HTR-8/SVneo (cell line): ENCODE measurements around the gene CDYL2.

Experiments used
- DNase-seq: peaks from one replicate; pipeline ENCODE4 v3.0.0; 2011; ENCODE audit warnings: low spot score, mixed read lengths; ENCODE audit not compliant: insufficient read length
- FAIRE-seq: peaks from 2 replicates; lab custom pipeline; 2011; peaks lifted over from hg19 to GRCh38; lab: Jason Lieb, UNC

Gene CDYL2

DNA sequence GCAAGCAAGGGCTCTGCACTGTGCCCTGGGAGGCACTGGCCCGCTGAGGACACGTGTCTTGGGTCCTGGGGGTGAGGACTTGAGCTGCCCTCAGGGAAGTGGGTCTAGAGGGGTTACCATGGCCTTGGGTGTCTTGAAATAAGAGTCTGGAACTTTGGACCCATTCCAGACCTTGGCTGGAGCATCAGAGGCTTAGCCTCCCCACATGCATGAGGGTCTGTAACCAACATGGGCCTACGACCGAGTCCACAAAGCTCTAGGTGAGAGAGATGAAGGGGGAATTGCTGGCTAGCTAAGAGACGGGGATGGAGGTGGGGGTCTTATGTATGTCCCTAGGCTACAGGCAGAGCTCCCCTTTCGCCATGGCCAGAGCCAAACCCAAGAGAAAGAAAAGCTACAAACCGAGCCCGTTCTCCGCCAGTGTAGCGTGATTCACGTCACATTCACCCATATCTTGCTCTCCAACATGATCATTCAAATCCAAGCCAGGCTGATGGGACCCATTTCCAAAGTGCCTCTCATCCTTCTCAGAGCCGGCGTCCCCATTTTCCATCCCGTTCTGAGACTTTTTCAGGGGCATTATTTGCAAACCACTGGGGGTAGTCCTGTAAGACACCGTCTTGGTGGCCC is 120.1 kb downstream of the CDYL2 start:
- no peak for FAIRE-seq

DNA sequence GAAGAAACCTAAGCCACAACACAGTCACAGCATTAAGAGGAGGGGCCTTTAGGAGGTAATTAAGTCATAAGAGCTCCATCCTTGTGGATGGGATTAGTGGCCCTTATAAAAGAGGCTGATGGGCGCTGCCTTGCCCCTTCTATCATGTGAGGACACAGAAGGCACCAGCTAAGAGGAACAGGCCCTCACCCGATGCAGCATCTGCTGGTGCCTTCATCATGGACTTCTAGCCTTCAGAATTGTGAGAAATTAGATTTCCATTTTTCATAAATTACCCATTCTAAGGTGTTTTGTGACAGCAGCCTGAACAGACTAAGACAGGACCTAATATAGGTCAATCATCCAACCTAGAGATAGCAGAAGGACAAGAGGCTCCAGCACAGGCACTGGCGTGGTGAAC is 120.8 kb downstream of the CDYL2 start:
- DNase-seq (no peak), FAIRE-seq (no peak)

More for the DNA sequence above, 120.1 kb downstream of the CDYL2 start:
- no peak for DNase-seq

DNA sequence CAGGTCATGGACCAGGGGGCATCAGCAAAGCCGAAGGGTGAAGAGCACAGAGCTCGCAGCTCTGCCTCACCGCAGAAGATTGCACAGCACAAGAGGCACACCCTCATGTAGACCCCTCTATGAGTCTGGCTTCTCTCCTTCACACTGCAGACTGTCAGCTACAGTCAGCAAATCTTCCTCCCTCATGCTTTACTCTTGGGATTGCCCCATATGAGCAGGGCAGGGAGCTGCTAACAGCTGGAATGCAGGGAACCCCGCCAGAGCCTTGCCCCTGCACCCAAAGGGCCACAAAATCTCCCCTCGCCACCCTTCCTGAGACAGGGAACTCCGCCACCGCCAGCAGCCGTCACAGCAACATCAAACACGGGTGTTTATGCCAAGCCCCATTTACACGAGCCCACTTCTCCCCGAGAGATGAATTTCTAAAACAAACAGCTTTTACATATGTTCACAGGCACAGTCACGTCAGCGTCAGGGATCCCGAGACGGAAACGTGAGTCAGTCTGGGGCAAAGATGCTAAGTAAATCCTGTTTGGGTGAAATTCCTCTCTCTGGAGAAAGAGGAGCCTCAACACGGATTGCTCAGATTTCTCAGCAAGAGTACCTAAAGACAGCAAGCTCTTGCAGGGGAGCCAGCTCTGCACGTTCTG is 121.9 kb downstream of the CDYL2 start:
- DNase-seq, result peak; percentile 42
- peak; percentile 9 for FAIRE-seq

DNA sequence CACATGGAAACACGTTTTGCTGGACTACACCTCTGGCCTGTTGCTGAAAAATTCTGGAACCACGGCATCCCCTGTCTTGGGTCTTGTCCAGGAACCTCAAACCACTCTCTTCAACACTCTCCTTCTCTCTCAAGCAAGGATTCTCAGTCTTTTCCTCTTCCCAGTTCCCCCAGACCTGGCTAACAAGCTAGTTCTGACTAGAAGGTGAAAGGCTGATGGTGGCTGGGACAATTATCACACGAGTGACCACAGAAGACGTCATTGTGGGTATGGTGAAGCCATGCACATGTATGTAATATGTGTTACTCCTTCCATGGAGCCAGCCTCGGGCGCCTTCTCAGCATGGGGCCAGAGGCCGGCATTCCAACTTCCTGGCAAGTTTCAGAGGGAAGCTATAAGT is 123.0 kb downstream of the CDYL2 start:
- FAIRE-seq (no peak), DNase-seq (no peak)

DNA sequence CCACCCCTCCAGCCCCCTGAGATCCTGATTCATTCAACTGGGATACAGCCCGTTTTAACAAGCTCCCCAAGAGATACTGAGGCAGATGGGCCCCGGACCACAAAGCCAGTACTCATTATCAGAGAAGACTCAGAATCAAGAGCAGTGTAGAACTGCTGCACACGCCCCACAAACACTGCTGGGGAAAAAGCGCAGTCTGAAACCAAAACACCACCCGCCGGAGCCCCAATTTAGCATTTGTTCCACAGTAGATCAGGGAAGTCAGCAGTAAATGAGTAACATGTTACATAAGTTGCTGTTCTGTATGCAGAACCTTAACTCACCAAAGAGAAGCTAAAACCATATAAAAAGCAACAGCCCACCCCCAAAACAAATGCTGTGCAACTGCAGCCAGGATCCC is 123.6 kb downstream of the CDYL2 start:
- no peak for DNase-seq
- no peak for FAIRE-seq

DNA sequence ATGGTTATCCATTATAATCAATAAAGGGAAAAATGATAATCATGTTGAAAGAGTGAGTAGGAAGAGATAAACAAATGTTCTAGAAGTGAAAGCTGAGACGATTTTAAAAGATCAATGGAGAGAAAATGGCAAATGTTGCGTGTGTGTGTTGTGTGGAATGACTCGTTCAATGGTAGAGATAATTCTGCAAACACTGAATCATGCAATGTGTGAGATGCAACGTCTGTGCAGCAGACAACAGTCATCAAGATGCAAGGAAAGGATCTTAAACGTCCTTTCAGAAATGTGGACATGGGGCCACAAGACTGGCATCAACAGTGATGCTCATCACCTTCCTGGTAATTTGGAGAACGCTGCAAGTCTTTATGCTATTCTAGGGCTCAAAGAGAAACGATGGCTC is 124.4 kb downstream of the CDYL2 start:
- no peak for DNase-seq
- FAIRE-seq, result no peak

DNA sequence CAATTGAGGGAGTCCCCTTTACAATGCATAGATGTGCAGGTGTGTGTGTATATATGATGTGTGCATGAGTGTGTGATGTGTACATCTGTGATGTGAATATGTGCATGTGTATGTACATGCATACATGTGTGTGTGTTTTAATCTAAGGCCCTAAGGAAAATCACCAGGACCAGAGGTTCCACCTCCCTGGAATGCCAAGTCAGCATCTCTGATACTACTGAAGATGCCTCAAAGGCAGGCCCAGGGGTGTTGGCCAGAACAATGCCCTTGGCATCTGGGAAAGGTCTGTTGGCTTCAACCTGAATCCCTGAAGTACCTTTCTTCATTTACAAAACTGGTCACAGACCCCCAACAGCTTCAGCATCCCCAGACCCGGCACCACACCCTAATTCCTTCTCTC is 129.5 kb downstream of the CDYL2 start:
- DNase-seq (no peak), FAIRE-seq (peak; percentile 44)

DNA sequence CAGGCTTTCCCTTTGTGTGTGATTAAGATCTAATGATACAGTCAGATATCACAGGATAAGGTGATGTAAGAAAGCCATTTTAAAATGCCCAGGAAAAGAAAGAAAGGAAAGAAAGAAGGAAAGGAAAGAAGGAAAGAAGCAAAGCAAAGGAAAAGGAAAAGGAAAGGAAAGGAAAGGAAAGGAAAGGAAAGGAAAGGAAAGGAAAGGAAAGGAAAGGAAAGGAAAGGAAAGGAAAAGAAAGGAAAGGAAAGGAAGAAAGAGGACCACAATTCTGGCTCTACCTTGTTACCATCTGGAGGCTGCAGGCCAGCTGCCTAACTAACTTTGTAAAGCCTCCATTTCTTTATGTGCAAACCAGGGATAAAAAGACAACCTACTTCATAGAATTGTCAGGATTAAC is 132.0 kb downstream of the CDYL2 start:
- FAIRE-seq (no peak), DNase-seq (no peak)

DNA sequence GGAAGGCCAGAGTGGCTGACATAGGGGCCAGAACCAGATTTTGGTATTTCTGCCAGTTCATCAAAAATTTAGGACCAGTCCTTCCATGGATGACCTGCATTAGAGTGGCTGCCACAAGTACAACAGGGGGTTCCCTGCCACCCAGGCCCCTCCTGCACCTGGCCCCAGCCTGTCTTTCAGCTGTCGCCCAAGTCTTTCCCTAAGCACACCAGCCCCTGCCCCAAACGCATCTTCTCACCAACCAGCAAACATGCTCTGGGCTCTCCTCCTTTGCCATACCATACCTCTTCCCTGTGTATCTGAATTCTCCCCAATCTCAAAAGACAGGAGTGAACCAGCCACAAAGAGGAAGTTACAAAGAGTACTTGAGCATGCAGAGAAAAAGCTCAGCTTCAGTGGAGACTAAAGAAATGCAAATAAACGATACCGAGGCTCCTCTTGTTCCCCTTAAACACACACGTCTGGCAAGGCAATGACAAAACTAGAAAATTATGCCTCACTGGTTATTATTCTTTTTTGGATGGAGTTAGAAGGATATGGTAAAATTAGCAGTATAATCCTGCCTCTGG is 133.0 kb downstream of the CDYL2 start:
- DNase-seq (no peak), FAIRE-seq (no peak)

DNA sequence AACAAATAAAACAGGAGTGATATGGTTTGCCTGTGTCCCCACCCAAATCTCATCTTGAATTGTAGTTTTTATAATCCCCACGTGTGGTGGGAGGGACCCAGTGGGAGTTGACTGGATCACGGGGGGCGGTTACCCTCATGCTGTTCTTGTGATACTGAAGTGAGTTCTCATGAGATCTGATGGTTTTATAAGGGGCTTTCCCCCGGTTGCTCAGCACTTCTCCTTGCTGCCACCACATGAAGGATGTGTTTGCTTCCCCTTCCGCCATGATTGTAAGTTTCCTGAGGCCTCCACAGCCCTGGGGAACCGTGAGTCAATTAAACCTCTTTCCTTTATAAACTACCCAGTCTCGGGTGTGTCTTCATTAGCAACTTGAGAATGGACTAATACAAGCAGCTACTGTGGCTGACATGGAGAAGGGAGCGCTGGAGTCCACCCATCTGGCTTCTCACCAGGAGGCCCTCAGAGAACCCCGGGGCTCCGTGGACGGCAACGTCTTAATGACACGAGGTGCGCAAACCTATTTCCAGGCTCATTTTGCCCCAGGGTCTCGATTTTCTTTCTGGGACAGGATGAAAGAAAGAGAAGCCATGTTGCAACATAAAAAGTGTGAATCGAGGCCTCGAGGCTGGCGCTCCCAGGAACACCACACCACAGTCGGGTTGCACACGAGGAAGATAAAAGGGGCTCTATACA is 134.1 kb downstream of the CDYL2 start:
- DNase-seq, result no peak
- FAIRE-seq, result no peak

DNA sequence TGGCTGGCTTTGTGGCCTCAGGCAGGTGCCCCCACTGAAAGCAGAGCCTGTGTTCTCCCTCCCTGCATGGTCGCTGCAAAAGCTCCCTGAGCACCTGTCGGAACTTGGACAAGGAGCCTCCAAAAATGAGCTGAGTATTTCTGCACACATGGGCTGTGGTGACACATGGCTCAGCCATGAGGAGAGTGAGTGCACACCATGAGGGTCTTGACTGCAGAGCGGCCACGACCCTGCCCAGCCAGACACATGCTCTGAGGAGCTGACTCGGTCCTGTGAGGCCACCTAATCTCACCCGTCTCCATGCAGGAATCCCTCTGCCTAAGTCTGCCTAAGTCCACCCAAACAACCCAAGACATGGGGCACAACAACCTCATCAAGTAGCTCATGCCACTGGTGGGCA is 134.7 kb downstream of the CDYL2 start:
- FAIRE-seq, result peak; percentile 51
- no peak for DNase-seq

DNA sequence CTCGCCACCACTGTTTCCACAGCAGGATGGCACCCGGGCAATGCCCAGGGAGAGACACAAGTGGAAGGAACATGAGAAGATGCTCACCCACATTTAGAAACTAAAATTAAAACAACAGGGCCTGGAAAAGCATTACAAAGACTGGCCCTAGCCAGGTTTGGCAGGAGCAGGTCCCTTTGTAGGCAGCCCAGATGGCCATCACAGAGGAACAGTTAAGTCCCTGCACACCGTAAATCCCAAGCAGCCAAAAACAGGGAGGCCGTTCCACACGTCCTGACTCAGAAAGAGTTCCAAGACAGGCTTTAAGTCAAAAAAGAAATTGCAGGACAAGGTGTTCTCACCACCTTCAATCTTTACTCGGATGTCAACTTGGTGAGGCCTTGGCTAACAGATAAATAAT is 136.5 kb downstream of the CDYL2 start:
- FAIRE-seq (no peak), DNase-seq (no peak)

DNA sequence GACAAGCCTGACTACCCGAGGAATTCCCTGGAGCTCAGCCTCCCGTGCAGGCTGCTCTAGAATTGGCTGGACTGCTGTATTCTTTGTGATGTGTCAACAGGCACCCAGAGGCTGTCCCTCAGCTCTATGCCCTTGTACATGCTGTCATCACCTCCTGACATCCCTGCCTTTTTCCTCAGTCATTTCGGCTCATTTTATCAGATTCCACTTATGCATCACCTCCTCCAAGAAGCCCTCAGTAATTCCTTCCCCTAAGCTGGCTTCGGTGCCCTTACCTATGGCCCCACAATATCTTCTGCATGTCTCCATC is 137.2 kb downstream of the CDYL2 start:
- FAIRE-seq (no peak), DNase-seq (no peak)

DNA sequence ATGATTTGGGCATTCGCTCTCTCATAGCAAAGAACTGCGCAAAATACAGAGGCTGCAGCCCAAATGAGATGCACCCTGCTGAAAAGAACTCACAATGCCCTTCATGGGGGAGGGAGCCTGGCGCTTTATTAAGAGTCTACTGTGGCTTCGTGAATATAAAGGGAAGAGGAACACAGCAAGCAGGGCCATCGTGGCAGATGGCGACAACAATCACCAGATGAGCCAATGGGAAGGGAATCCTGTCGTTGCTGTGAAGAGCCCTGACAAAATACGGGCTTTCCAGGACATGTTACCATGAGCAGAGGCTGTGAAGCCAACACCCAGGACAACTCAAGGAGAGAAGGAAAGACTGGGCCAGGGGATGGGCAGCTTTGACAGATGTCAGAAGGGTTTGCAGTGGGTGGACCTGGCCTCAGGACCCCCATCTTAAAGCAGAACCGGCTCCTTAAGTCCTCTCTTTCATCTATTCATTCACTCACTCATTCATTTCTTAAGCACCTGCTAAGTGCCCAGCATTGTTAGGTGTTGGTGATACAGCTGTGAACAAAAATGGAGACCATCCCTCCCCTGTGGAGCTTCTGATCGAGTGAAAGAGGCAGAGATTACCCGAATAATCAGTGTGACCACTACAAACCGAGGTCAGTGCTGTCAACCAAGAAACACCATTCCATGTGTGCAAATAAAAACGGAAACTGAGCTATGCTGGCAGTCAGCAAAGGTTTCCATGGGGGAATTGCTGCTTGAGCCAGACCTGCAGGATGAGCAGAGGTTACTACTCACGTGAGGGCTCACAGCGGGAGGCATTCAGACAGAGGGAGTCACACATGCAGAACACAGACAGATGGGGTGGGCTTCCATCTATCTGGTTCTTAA is 137.8 kb downstream of the CDYL2 start:
- DNase-seq, result no peak
- no peak for FAIRE-seq

DNA sequence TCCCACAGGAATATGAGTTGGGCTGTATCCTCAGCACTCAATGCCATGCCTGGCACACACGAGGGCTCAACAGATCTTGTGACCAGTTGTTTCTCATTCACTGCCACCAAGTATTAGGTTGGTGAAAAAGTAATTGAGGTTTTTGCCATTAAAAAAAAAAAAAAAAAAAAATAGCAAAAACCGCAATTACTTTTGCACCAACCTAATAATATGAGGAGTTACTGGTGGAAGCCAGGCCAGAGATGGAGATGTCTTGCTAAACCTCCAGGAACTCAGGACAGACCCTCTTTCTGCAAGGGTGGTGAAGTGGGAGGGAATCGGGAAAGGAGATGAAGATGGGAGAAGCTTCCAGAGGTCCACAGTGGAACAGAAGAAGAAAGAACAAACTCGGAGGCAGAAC is 139.0 kb downstream of the CDYL2 start:
- DNase-seq, result no peak
- FAIRE-seq, result no peak

DNA sequence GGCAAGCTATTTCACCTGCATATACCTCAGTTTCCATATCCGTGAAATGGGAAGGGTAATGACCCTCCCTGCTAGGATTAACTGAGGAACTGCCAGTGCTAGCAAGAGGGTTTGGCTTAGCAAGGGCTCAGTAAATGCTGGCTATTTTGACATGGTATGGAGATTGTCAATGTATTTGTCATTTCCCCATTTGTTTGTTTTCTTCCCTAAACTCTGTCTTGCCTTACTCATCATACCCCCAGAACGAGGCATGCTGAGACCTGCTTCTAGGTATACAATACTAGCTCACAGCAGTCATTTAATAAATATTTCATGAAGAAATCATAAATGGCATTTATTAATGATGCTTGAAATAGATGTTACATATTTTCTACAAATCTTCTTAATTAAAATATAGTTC is 139.6 kb downstream of the CDYL2 start:
- no peak for FAIRE-seq
- DNase-seq, result no peak

DNA sequence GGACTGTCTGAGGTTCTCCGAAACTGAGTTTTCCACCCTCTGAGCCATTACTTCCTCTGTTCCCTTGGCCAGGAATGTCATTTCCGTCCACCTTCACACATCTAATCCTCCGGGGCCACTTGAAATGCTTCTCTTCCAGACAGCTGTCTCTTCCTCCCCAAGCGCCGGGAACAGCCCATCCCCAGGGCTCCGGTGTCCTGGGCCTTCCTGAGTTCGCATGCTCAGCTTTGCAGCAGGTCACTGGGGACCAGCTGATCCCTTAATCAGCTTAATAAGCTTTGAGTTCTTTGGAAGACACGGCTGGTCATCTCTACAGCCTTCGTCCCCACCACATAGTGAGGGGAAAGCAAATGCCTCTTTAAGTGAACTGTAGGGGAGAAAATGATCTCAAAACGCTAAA is 140.2 kb downstream of the CDYL2 start:
- DNase-seq (no peak), FAIRE-seq (no peak)

DNA sequence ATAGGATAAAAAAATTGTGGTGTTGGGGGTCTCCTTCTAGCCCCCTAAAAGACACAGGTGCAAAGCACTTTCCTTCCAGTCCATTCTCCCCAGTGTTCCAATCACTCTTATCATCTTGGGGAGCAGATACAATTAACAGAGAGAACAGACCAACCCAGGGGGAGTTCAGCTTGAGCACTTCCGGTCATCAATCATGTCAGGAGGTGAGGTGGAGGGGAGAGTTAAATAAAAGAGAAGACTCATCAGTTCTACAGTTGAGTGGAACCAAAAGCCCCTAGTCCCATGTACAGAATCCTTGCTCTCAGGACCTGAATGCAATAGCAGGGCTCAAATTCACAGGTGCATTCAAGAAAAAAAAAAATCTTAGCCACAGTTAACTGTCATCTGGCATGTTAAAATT is 141.3 kb downstream of the CDYL2 start:
- DNase-seq (no peak), FAIRE-seq (no peak)

DNA sequence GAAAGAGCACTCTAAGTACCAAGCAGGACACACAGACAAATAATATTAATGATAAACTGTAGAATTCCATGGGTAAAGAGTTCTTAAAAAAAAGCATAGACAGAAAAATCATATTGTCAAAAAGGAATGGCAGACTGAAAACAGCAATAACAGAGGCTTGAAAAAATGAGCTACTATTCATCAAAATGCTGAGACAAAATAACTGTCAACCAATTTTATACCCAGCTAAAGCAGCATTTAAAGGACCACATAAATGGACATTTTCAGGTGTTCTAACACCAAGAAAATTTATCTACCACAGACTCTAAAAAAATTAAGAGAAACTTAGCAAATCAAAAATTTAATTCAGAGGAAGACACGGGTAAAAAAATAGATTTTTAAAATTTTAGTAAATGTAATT is 144.5 kb downstream of the CDYL2 start:
- FAIRE-seq, result no peak
- DNase-seq, result no peak

DNA sequence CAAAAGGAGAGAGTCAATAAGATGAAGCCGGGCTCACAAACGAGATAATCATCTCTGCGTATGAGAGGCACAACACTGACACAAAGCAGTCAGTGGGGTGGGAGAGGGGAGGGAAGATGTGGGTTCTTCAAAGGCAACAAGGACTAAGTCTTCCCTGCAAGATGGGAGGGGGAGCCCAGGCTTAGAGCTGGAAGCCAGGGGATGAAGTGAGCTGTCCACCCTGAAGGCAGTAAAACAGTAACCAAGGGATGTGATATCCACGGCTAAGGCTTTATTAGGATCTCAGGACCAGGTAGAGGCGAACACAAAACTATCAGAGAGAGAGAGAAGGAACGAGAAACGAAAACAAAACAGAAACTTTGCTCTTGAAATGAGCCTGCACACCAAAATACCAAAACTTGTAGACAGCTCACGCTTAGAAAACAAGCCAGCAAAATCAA is 147.7 kb downstream of the CDYL2 start:
- no peak for DNase-seq
- no peak for FAIRE-seq

DNA sequence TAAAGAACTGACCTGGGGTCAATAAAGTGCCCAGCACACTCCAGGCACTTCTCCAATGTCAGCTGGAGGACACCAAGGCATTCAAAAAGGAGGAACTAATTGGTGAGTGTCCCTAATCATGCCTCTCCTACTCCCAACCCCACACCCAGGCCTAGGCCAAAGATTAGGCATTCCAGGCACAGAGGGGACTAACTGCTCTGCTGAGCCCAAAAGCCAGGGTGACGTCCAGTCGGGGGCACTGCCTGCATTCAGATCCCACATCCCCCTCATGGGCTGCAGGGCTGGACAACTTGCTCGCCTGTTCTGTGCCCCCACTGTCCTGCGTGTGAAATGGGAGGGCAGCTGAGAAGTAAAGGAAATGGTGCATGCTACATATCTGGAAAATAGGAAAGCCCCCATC is 148.2 kb downstream of the CDYL2 start:
- no peak for DNase-seq
- no peak for FAIRE-seq
